ENCODE data around the gene ERBIN. TPM values are rescaled to one million over a fixed set of nuclear protein-coding genes. Genes with fewer than 3 reads are reported as not detected.
"Not testable (repeated sequence)": the region's sequence is repeated elsewhere in the genome, so short reads cannot be mapped to it uniquely, and the experiment has no call there.

ERBIN gene
- polyA plus RNA-seq, 4 donors, result 67.7 to 128 (median 109) TPM

- DNase-seq (ENCODE audit: low read depth in 4 of 4, low spot score in 3 of 4), result no peak
Measured at GRCh38 chr5:65999061-65999723, 72.8 kb downstream of the ERBIN start.

GRCh38 chr5:66001952-66002351 is 75.6 kb downstream of the ERBIN start:
- DNase-seq (ENCODE audit: low read depth in 4 of 4, low spot score in 3 of 4), result no peak

GRCh38 chr5:66002415-66002814 is 76.0 kb downstream of the ERBIN start:
- DNase-seq (ENCODE audit: low read depth in 4 of 4, low spot score in 3 of 4), result no peak

- DNase-seq (ENCODE audit: low read depth in 4 of 4, low spot score in 3 of 4), result no peak
Measured at GRCh38 chr5:66004216-66004615, 77.8 kb downstream of the ERBIN start.

- DNase-seq (ENCODE audit: low read depth in 4 of 4, low spot score in 3 of 4), result no peak
Measured at GRCh38 chr5:66009277-66009676, 82.9 kb downstream of the ERBIN start.

GRCh38 chr5:66010476-66010875 is 84.1 kb downstream of the ERBIN start:
- DNase-seq (ENCODE audit: low read depth in 4 of 4, low spot score in 3 of 4), result no peak

DNA sequence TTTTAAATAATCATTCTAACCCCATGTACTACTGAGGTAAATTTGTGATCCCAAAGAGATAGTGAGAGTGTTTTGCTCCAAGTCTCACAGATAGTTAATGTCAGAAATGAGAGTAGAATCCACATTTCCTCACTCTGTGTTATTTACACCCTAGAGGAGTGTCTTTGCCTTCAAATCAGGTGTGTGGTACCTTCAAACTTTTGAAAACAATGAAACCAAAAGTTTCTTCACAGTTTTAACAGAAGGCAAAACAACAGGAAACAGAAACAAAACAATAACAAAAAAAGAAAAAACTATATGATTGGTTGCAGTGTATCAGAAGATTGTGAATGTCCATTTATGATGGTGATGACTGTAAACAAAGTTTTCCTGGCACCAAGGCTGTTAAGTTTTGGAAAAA is 85.9 kb downstream of the ERBIN start:
- no peak for DNase-seq (ENCODE audit: low read depth in 4 of 4, low spot score in 3 of 4)

DNA sequence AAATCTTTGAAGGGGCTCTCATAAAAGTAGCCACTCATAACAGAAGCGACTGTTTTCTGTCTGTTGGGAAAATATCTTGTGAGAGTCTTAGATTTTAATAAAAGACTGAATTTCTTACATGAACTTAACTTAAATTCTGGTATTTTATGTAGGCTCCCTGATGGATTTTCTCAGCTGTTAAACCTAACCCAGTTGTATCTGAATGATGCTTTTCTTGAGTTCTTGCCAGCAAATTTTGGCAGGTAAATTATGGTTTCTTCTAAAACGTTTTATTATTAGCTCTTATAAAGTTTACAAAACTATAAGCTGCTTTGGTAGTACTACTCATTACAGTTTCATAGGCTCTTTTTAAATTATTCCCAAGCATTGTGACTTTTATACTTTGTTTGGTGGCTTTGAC is 87.0 kb downstream of the ERBIN start:
- no peak for DNase-seq (ENCODE audit: low read depth in 4 of 4, low spot score in 3 of 4)

- no peak for DNase-seq (ENCODE audit: low read depth in 4 of 4, low spot score in 3 of 4)
Measured at GRCh38 chr5:66013906-66014305, 87.5 kb downstream of the ERBIN start.

- no peak for DNase-seq (ENCODE audit: low read depth in 4 of 4, low spot score in 3 of 4)
Measured at GRCh38 chr5:66015196-66015960, 89.0 kb downstream of the ERBIN start.

- no peak for DNase-seq (ENCODE audit: low read depth in 4 of 4, low spot score in 3 of 4)
Measured at GRCh38 chr5:66021585-66021984, 95.2 kb downstream of the ERBIN start.

DNA sequence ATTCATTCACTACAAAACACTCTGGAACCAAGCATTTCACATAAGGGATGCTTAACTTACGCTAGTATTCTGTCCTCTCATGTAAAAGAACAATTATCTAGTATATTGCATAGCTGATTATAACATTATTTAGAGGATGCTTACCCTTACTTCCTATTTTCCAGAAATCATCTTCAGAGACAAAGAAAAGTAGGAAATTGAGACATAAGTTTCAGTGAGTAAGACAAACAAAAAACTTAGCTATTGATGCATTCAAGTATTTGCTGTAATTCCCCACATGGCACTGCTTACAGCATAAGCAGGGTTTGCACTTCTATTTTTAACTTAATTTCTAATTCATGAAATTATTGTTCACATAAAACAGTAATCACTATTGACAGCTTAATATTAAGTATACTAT is 112.9 kb downstream of the ERBIN start:
- no peak for DNase-seq (ENCODE audit: low read depth in 4 of 4, low spot score in 3 of 4)

DNA sequence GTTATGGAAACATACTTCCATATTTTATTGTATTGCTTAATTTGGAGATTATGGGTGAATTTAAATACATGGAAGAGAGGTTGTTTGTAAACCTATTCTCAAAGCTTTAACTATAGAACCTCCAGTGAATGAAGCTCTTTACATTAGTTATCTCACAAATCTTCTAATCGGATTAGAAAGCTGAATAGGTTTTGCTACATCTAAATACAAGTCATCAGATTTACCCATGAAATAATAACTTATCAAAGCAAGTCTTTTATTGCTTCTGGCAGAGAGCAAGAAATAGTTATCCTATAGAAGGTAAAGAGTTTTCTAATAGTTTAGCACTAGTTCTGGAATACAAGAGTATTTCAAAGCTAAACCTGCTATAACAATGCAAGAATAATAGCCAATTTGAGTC is 113.3 kb downstream of the ERBIN start:
- no peak for DNase-seq (ENCODE audit: low read depth in 4 of 4, low spot score in 3 of 4)

GRCh38 chr5:66041627-66042026 is 115.3 kb downstream of the ERBIN start:
- no peak for DNase-seq (ENCODE audit: low read depth in 4 of 4, low spot score in 3 of 4)

GRCh38 chr5:66057239-66057638 is 130.9 kb downstream of the ERBIN start:
- DNase-seq (ENCODE audit: low read depth in 4 of 4, low spot score in 3 of 4), result no peak

DNA sequence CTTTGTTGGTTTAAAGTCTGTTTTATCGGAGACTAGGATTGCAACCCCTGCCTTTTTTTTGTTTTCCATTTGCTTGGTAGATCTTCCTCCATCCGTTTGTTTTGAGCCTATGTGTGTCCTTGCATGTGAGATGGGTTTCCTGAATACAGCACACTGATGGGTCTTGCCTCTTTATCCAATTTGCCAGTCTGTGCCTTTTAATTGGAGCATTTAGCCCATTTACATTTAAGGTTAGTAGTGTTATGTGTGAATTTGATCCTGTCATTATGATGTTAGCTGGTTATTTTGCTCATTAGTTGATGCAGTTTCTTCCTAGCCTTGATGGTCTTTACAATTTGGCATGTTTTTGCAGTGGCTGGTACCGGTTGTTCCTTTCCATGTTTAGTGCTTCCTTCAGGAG is 134.9 kb downstream of the ERBIN start:
- not testable (repeated sequence) for DNase-seq (ENCODE audit: low read depth in 4 of 4, low spot score in 3 of 4)

GRCh38 chr5:66063061-66063460 is 136.7 kb downstream of the ERBIN start:
- DNase-seq (ENCODE audit: low read depth in 4 of 4, low spot score in 3 of 4), result not testable (repeated sequence)

GRCh38 chr5:66066826-66067225 is 140.5 kb downstream of the ERBIN start:
- no peak for DNase-seq (ENCODE audit: low read depth in 4 of 4, low spot score in 3 of 4)

- no peak for DNase-seq (ENCODE audit: low read depth in 4 of 4, low spot score in 3 of 4)
Measured at GRCh38 chr5:66072031-66072430, 145.7 kb downstream of the ERBIN start.

- DNase-seq (ENCODE audit: low read depth in 4 of 4, low spot score in 3 of 4), result no peak
Measured at GRCh38 chr5:66074901-66075300, 148.5 kb downstream of the ERBIN start.

- DNase-seq (ENCODE audit: low read depth in 4 of 4, low spot score in 3 of 4), result no peak
Measured at GRCh38 chr5:66080664-66081063, 154.3 kb downstream of the ERBIN start.

GRCh38 chr5:66089384-66089783 is 163.0 kb downstream of the ERBIN start:
- DNase-seq (ENCODE audit: low read depth in 4 of 4, low spot score in 3 of 4), result no peak

Measured in left renal pelvis (tissue), 4 donors.